Uterus (tissue), 2 donors: ENCODE data around the gene MRPL55.

Source experiments
- CTCF ChIP-seq, 4 experiments: fragments of 200-600 bp in 2 of 4; fragments of 450-650 bp in 2 of 4; sonication (generic) in 2 of 4; IDR thresholded peaks; one replicate each; pipeline ENCODE4 v1.5.1; 2016 to 2019; ENCODE audit warnings: antibody characterized with exemption in 4 of 4, mild to moderate bottlenecking in 2 of 4, moderate library complexity in 1 of 4
- POLR2A ChIP-seq, 2 donors: fragments of 450-650 bp; IDR thresholded peaks; one replicate each; pipeline ENCODE4 v1.6.1; 2016; ENCODE audit warnings: antibody characterized with exemption in 2 of 2, mild to moderate bottlenecking in 1 of 2, moderate library complexity in 1 of 2

DNA sequence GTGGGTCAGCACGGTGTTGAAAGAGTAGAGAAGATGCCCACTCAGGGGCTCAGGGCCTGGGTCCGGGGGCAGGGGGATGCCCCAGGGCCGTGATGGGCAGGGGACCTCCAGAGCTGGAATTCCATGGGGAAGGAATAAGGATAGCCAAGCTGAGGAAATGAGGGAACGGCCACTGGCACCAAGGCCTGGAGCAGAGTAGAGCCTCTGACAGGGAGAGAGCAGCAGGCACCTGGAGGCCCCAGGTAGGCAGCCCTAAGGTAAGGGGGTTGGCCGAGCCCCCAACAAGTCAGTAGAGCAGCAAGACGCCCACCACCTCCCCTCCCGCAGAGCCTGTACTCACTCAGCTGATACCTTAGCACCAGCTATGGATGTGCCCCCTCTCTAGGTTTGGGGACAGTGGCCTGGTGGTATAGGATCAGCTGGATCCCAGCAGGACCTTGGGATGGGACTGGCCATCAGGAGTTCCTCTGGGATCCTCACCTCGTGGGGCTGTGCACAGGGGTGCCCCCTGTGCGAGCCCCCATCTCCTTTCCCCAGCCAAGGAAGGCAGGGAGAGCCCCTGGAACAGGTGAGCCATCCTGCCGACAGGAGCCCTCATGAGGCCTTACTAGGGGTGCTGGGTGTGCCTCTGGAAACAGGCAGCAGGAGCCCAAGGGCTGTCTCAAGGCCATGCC lies 47.6 kb downstream of the MRPL55 start:
- no peak for TF ChIP-seq CTCF (IDR thresholded peaks at IDR 0.05)
- TF ChIP-seq POLR2A (IDR thresholded peaks at IDR 0.05) = no peak
